Lung (tissue), 12 donors: ENCODE results near the gene S100A8. TPM values are rescaled to one million over a fixed set of nuclear protein-coding genes. Genes with fewer than 3 reads are reported as not detected.

Experiments
- ATAC-seq: fragments of 200-7000 bp; cut with Tn5 transposase; one replicate; pipeline ENCODE4 v1.9.1; 2020; ENCODE audit warnings: moderate number of reproducible peaks; ENCODE audit not compliant: insufficient read depth, low FRiP score
- DNase-seq, 3 donors: peaks; one replicate each; pipeline ENCODE4 v3.0.0-alpha.2; 2013 to 2017
- H3K27ac ChIP-seq, 2 donors: one replicate each; pipeline ENCODE4 v1.5.1; 2013; ENCODE audit warnings: mild to moderate bottlenecking in 2 of 2, moderate library complexity in 2 of 2, control low read depth in 1 of 2, inconsistent platforms in 1 of 2, low read depth in 1 of 2, low read length in 1 of 2
- H3K27me3 ChIP-seq, 3 donors: one replicate each; pipeline ENCODE4 v1.5.1; 2013; ENCODE audit warnings: low read length in 2 of 3; ENCODE audit not compliant: control insufficient read depth in 3 of 3, insufficient read depth in 3 of 3
- H3K36me3 ChIP-seq, 4 donors: one replicate each; pipeline ENCODE4 v1.5.1; 2013; ENCODE audit warnings: low read length in 4 of 4, mild to moderate bottlenecking in 1 of 4, moderate library complexity in 1 of 4; ENCODE audit not compliant: control insufficient read depth in 4 of 4, insufficient read depth in 4 of 4
- H3K4me1 ChIP-seq, 5 donors: one replicate each; pipeline ENCODE4 v1.5.1; 2013; ENCODE audit warnings: low read length in 5 of 5, mild to moderate bottlenecking in 2 of 5, moderate library complexity in 1 of 5; ENCODE audit not compliant: control insufficient read depth in 5 of 5, insufficient read depth in 5 of 5
- H3K4me3 ChIP-seq: one replicate; pipeline ENCODE4 v1.5.1; 2013; ENCODE audit warnings: mild to moderate bottlenecking, control low read depth, moderate library complexity
- H3K9ac ChIP-seq, 2 donors: one replicate each; pipeline ENCODE4 v1.5.1; 2013; ENCODE audit warnings: low read length in 2 of 2, control low read depth in 1 of 2; ENCODE audit not compliant: insufficient read depth in 1 of 2
- H3K9me3 ChIP-seq, 4 donors: one replicate each; pipeline ENCODE4 v1.5.1; 2013; ENCODE audit warnings: low read length in 3 of 4, mild to moderate bottlenecking in 1 of 4, moderate library complexity in 1 of 4; ENCODE audit not compliant: control insufficient read depth in 4 of 4, insufficient read depth in 3 of 4
- CTCF ChIP-seq: IDR thresholded peaks from 2 replicates; pipeline ENCODE4 v1.5.1; 2012; ENCODE audit warnings: mild to moderate bottlenecking; ENCODE audit errors: control extremely low read depth, extremely low read depth
- WGBS, 2 donors: extraction: QIAGEN DNeasy Blood & Tissue Kit; methylation state at CpG; one replicate each; pipeline ENCODE4 v1.1.7; 2013; 5-methylcytosine and 5-hydroxymethylcytosine counted together
- polyA plus RNA-seq, 2 donors: library from polyadenylated mRNA; stranded (reverse); fragments of 200-250 nt; gene quantifications; one replicate each; pipeline ENCODE4 v1.2.1, GENCODE V29; 2013
- total RNA-seq, 2 donors: library from RNA; depleted of rRNA in 1 of 2; stranded (reverse); fragments of >200 nt in 1 of 2; gene quantifications; one replicate each; pipeline ENCODE4 v1.2.1, GENCODE V29; 2014 to 2021
- donor health status: control.
- donor health status: control.
- donor health status: Bipolar disorder and iron deficiency.
- donor health status: healthy.
- donor health status: DM: yes; HTN: yes; CAD: no.

The S100A8 gene
- total and polyA plus RNA-seq, 4 donors, result 69.8 to 6,695 (median 589) TPM

- H3K4me1 ChIP-seq, result no peaks in the 10 kb centered on the region
- DNase-seq (peak; percentile 63 to 70 (median 65)), ATAC-seq (peak; percentile 87)
- no peak overlapping the region for H3K9ac ChIP-seq
- 0% methylated on average over 4 of the region's 4 CpGs for WGBS, 2 donors
- H3K27ac ChIP-seq, result no peak overlapping the region
- peaks cover 0 to 2% (median 0%) of the 10 kb centered on the region in 4 donors for H3K9me3 ChIP-seq
- H3K36me3 ChIP-seq, result no peaks in the 10 kb centered on the region
- H3K4me3 ChIP-seq, result no peak overlapping the region
- TF ChIP-seq CTCF, result peak; percentile 75
- H3K27me3 ChIP-seq, result peaks cover 0 to 5% (median 0%) of the 10 kb centered on the region in 3 donors
Observed at GRCh38 chr1:153352523-153352922, 38.4 kb downstream of the S100A8 start.

GRCh38 chr1:153350321-153350957, 40.4 kb downstream of the S100A8 start:
- no peak for TF ChIP-seq CTCF
- Histone ChIP-seq H3K27me3 (peaks cover 0 to 7% (median 0%) of the 10 kb centered on the region in 3 donors), H3K27ac (no peak overlapping the region), H3K9ac (no peak overlapping the region), H3K36me3 (no peaks in the 10 kb centered on the region), H3K4me1 (peaks cover 0 to 2% (median 0%) of the 10 kb centered on the region in 5 donors), H3K9me3 (peaks cover 0 to 2% (median 0%) of the 10 kb centered on the region in 4 donors), H3K4me3 (no peak overlapping the region)
- ATAC-seq (no peak), DNase-seq (no peak)
- 18 to 58% methylated on average over 1 of the region's 1 CpG for WGBS, 2 donors

- H3K27ac ChIP-seq, result no peak overlapping the region
- H3K27me3 ChIP-seq, result peaks cover 0 to 7% (median 0%) of the 10 kb centered on the region in 3 donors
- peaks cover 0 to 6% (median 0%) of the 10 kb centered on the region in 5 donors for H3K4me1 ChIP-seq
- no peak overlapping the region for H3K9ac ChIP-seq
- 62 to 75% methylated on average over 17 of the region's 17 CpGs for WGBS, 2 donors
- no peak overlapping the region for H3K4me3 ChIP-seq
- no peaks in the 10 kb centered on the region for H3K36me3 ChIP-seq
- H3K9me3 ChIP-seq, result peaks cover 0 to 2% (median 0%) of the 10 kb centered on the region in 4 donors
- no peak for DNase-seq
- ATAC-seq, result no peak
- TF ChIP-seq CTCF, result no peak
Observed at GRCh38 chr1:153349363-153350320, 41.2 kb downstream of the S100A8 start.
